ENCODE measurements around the gene SMC1B. TPM values are rescaled to one million over a fixed set of nuclear protein-coding genes. Genes with fewer than 3 reads are reported as not detected.
A peak's percentile ranks its signal among the peaks of the same experiment; 100 is the strongest.
"Not testable (repeated sequence)": the region's sequence is repeated elsewhere in the genome, so short reads cannot be mapped to it uniquely, and the experiment has no call there.

Gene SMC1B
- total RNA-seq, 1 donor from 2014 or later, result not detected

GRCh38 chr22:45420011-45420410 is 6.6 kb upstream of the SMC1B start:
- DNase-seq, result no peak

DNA sequence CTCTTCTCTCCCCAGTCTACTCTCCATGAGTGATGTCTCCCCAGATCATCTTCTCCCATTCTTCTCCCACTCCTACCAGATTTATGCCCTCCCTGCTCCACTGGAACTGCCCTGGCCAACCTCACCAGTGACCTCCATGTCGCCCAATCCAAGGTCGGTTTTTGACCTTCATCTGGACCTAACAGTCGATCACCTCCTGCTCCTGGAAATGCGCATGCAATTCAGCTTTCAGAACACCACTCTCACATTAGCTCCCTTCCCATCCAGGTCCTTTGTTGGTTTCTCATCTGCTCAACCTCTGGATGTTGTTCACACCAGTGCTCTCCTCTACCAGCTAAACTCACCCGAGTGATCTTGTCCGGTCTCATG is 5.4 kb upstream of the SMC1B start:
- DNase-seq, result no peak

GRCh38 chr22:45418056-45418769 is 4.8 kb upstream of the SMC1B start:
- no peak for DNase-seq

DNA sequence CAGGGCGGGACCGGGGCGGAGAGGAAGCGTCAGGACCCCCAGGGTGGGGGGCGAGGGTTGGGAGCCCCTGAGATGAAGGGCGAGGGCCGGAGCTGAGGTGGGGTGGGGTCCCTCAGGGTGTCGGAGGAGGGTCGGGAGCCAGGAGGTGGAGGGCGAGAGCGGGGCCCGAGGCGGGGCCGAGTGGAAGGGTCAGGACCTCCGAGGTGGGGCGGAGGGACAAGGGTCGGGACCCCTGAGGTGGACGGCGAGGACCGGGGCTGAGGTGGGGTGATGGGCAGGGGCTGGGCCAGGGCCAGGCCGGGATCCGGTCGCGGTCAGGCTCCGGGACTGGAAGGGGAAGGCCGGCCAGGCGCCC is 409 bp downstream of the SMC1B start:
- DNase-seq, result no peak

DNA sequence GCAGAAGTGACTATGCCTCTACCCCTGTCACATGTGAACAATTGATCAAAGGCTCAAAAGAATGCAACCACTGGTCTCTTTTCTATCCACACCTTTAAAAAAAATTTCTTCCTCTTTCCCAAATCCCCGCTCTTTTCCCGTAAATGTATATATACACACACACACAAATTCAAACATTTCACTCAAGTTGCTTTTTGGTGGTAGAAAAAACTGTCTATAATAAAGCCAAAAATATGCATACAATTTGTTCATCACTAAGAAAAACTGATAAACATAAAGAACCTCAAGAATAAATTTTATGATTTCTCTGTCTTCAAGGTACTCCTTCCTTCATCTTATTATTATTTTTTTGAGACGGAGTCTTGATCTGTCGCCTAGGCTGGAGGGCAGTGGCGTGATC is 5.6 kb downstream of the SMC1B start:
- DNase-seq, result no peak

GRCh38 chr22:45402466-45402985 is 10.9 kb downstream of the SMC1B start:
- no peak for DNase-seq

- no peak for DNase-seq
Observed at GRCh38 chr22:45399712-45400445, 13.5 kb downstream of the SMC1B start.

GRCh38 chr22:45398214-45398613 is 15.2 kb downstream of the SMC1B start:
- DNase-seq, result no peak

- peak; percentile 22 for DNase-seq
Observed at GRCh38 chr22:45397806-45398205, 15.6 kb downstream of the SMC1B start.

- no peak for DNase-seq
Observed at GRCh38 chr22:45389546-45389945, 23.9 kb downstream of the SMC1B start.

GRCh38 chr22:45381348-45381747 is 32.1 kb downstream of the SMC1B start:
- DNase-seq, result no peak

DNA sequence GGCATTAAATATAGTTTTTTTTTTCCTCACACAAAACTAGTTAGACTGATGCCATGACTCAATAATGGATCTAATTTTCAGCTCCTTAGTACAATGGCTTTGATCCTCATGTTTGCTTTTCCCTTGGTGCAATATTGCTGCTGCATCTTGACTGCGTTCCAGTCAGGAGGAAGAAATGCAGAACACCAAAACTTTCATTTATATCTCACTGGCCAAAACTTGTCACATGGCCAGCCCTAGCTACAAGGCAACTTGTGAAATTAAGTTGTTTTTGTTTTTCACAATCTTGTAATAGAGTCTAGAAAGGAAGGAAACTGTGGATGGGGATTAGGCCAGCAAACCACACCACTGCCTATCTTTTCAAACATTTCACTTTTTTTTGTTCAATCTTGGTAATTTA is 36.7 kb downstream of the SMC1B start:
- no peak for DNase-seq

DNA sequence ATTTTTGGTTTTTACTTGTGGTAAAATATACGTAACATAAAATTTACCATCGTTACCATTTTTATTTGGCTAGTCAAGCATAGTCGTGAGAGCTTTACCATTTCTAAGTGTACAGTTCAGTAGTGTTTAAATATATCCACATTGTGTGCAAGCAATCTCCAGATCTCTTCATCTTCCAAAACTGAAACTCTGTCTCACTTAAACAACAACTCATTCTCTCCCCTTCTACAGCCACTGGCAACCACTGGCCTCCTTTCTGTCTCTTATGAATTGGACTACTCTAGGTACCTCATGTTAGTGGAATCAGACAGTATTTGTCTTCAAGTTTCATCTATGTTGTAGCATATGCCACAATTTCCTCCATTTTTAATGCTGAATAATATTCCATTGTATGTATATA is 37.4 kb downstream of the SMC1B start:
- no peak for DNase-seq

DNA sequence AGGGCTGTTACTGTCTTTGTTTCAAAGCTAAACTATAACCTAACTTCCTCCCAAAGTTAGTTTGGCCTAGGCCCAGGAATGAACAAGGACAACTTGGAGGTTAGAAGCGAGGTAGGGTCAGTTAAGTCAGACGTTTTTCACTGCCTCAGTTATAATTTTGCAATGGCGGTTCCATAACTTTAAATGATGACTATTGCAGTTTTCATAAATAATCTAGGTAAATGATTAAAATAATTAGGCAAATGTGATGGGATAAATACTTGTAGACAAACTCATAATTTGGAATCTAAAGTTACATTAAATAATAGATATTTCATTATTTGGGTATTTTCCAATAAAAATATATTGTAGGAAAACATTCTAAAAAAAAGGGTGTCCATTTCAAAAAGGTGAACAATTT is 39.8 kb downstream of the SMC1B start:
- DNase-seq, result not testable (repeated sequence)

- DNase-seq, result no peak
Observed at GRCh38 chr22:45366713-45367112, 46.7 kb downstream of the SMC1B start.

DNA sequence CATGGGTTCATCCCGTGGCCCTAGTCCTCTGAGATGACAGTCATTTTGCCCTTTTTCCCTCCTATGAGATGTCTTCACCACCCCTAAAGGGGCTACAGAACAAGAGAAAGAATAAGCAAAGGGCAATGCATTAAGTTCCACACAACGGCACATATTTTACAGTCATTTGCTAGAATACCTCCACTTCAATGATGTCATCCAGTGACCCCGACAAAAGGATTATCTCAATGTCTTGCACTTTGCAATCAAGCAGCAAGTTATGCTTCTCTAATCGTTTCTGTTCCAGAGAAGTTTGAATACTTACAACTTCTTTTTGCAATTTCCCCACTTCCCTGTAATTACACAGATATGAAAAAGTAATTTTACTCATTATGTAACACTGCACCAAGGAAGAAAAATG is 53.8 kb downstream of the SMC1B start:
- DNase-seq, result no peak

DNA sequence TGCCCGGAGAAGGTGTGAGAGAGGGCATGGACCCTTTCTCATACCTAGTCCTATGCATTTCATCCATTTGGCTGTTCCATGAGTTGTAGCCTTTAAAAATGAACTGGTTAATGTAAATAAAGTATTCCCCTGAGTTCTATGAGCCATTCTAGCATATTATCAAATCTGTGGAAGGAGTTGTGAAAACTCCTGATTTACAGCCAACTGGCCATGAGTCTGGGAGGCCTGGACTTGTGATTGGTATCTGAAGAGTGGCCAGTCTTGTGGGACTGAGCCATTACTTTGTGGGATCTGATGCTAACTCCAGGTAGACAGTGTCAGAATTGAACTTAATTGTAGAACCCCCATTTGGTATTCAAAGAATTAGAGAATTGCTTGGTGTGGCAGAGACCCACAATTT is 55.3 kb downstream of the SMC1B start:
- DNase-seq, result no peak

GRCh38 chr22:45357490-45357889 is 55.9 kb downstream of the SMC1B start:
- DNase-seq, result no peak

DNA sequence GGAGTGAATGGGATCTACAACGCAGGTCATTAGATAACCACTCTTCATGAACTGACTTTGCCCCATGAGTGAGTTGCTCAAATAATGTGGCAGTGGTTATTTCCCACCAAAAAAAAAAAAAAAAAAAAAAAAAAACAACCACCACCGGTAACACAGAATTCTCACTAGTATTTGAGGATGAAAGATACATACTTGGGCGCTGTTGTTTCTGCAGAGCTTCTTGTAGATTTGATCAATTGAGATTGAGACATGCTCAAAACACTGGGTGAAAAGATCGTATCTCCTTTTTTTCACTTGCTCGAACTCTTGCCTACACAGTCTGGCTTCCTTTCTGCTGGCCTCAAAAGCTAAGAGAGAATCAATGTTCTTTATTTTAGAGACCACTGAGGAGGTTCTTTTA is 59.6 kb downstream of the SMC1B start:
- no peak for DNase-seq

- not testable (repeated sequence) for DNase-seq
Observed at GRCh38 chr22:45352757-45353156, 60.6 kb downstream of the SMC1B start.

DNA sequence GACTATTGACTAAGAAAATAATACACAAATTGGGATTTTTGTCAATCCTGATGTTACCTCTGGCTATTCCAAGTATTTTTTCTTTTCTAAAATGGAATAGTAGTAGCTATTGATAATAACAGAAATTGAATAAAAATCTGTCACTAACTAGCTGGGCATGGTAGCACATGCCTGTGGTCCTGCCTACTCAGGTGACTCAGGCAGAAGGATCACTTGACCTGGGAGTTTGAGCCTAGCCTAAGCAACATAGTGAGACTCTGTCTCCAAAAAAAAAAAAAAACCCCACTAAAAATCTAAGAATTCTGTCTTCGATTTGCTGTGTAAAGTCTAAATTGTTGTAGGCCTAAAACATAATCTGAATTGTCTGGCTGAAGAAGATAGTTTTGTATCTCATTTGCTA is 61.4 kb downstream of the SMC1B start:
- no peak for DNase-seq

- no peak for DNase-seq
Observed at GRCh38 chr22:45349916-45350315, 63.5 kb downstream of the SMC1B start.

GRCh38 chr22:45344334-45344733 is 69.1 kb downstream of the SMC1B start:
- no peak for DNase-seq

DNA sequence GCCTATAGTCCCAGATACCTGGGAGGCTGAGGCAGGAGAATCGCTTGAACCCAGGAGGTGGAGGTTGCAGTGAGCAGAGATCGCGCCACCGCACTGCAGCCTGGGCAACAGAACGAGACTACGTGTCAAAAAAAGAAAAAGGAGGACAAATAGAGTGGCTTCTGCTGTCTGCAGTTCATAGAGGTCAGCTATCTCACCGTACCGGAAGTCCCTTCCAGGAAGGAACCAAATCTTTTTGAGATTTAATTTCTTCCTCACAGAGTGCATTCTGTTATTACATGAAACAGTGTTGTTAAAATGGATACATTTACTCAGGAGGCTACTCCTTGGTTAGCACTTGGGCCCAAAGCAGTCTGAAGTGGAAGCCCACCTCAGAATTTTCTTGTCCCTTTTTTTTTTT is 70.3 kb downstream of the SMC1B start:
- no peak for DNase-seq

Data from dermis blood vessel endothelial cell (primary cell).